ENCODE results near the gene ZEB2. TPM values are rescaled to one million over a fixed set of nuclear protein-coding genes. Genes with fewer than 3 reads are reported as not detected.

ZEB2 gene
- total and polyA plus RNA-seq, 2 donors (not counting 3 experiments of a cell fraction or from before 2014, with no cell fraction given) = 17.9 to 49.6 TPM

DNA sequence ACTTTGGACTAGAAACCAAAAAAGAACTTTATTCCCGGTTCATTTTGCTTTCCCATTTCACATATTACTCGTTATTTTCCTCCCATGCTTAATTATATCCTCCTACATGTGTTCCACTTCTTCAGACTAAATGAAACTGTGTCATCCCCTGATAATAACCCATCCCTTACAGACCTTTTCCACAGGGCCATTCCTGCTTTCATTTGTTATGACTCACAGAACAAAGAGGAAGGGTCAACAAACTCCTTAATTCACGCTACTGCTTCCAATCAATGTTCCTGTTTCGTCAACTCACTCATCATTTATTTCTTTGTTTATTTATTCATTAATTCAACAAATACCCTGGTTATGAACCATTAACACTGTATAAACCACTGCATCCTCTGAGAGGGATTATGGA, 104.5 kb downstream of the ZEB2 start:
- Histone ChIP-seq H3K27me3 (ENCODE audit: control insufficient read depth in 2 of 2, insufficient read depth in 2 of 2, low read length in 2 of 2) (no peaks in the 10 kb centered on the region), H4K20me1 (replicated peaks; ENCODE audit: control insufficient read depth, extremely low read depth, insufficient read depth, low read length) (no peaks in the 10 kb centered on the region), H3K9ac (replicated peaks; ENCODE audit: extremely low read depth, insufficient read depth, low read length) (no peak overlapping the region), H3K79me2 (ENCODE audit: control insufficient read depth, insufficient read depth, low read length) (no peaks in the 10 kb centered on the region), H3K4me3 (replicated peaks in 1 of 3; ENCODE audit: insufficient read depth in 1 of 3, low read depth in 1 of 3, low read length in 3 of 3) (no peak overlapping the region), H3K4me1 (ENCODE audit: control insufficient read depth, extremely low read depth, insufficient read depth, low read length) (no peaks in the 10 kb centered on the region), H3K27ac (ENCODE audit: insufficient read depth, low read depth, low read length) (no peak overlapping the region), H2AFZ (ENCODE audit: low read depth, low read length) (no peak overlapping the region), H3K4me2 (ENCODE audit: insufficient read depth, low read length) (no peak overlapping the region), H3K9me1 (replicated peaks; ENCODE audit: control insufficient read depth, extremely low read depth, insufficient read depth, low read length) (no peaks in the 10 kb centered on the region), H3K9me3 (replicated peaks; ENCODE audit: control insufficient read depth, insufficient read depth, low read length) (no peaks in the 10 kb centered on the region), H3K36me3 (ENCODE audit: control insufficient read depth in 2 of 2, extremely low read depth in 1 of 2, insufficient read depth in 2 of 2, low read length in 2 of 2) (no peaks in the 10 kb centered on the region)
- no peak for TF ChIP-seq MAX (IDR thresholded peaks at IDR 0.05; ENCODE audit: insufficient read depth, insufficient read length)
- no peak for TF ChIP-seq FOS (IDR thresholded peaks at IDR 0.05; ENCODE audit: borderline replicate concordance, insufficient read depth, low read length)
- no peak for TF ChIP-seq MYC (IDR thresholded peaks at IDR 0.05; ENCODE audit: low read depth, low read length)
- TF ChIP-seq JUN (IDR thresholded peaks at IDR 0.05; ENCODE audit: borderline replicate concordance, insufficient read depth, insufficient read length, low read depth) = no peak
- no peak for TF ChIP-seq CTCF (IDR thresholded peaks at IDR 0.05; ENCODE audit: extremely low read depth in 1 of 2, insufficient read depth in 1 of 2, low read depth in 1 of 2, low read length in 2 of 2)
- DNase-seq (ENCODE audit: low read depth, low spot score) (no peak), FAIRE-seq (no peak)
- no TSS peak for BruUV-seq (replicated peaks)
- POLR2A ChIA-PET = no interaction called here
- dilution Hi-C loops (cut with MboI; ENCODE audit: extremely low pct_ligation_motif_present, low sequenced_read_pairs) (no loop called here), intact Hi-C loops (cut with micrococcal nuclease) (no loop called here)
- CTCF ChIA-PET = no interaction called here

DNA sequence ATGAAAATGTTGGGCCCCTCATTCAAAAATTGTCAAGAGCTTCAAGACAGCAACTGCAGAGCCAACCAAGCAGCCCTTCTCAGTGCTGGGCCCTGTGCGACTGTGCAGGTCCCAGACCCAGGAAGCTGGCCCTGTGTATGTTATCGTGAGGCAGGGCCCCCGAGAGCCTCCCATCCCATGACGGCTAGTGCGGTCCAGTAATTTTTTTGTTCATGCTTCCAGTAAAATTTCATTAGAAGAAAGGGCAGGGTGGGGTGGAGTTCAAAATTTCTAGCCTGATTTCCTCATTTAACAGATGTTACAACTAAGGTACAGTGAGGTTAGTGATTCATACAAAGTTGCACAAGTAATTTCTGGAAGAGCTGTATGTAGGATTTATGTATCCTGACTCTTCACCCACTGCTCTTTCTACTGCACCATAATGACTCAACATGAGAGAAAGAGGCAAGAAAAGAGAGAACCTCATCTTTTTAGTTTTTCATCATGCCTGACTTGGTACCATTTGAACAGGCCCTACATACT, 105.5 kb downstream of the ZEB2 start:
- H3K4me3 ChIP-seq (replicated peaks in 1 of 3; ENCODE audit: insufficient read depth in 1 of 3, low read depth in 1 of 3, low read length in 3 of 3) = no peak overlapping the region
- BruUV-seq (replicated peaks) = no TSS peak
- no peaks in the 10 kb centered on the region for H3K9me3 ChIP-seq (replicated peaks; ENCODE audit: control insufficient read depth, insufficient read depth, low read length)
- ChIA-PET CTCF (no interaction called here), POLR2A (no interaction called here)
- H3K36me3 ChIP-seq (ENCODE audit: control insufficient read depth in 2 of 2, extremely low read depth in 1 of 2, insufficient read depth in 2 of 2, low read length in 2 of 2) = no peaks in the 10 kb centered on the region
- no peak overlapping the region for H3K9ac ChIP-seq (replicated peaks; ENCODE audit: extremely low read depth, insufficient read depth, low read length)
- TF ChIP-seq GATA2 (IDR thresholded peaks at IDR 0.05; ENCODE audit: insufficient read depth, insufficient read length, low read depth, low read length) (no peak), MYC (IDR thresholded peaks at IDR 0.05; ENCODE audit: low read depth, low read length) (no peak), POLR2AphosphoS5 (IDR thresholded peaks at IDR 0.05; ENCODE audit: insufficient read depth, low read depth, low read length) (no peak), MAX (IDR thresholded peaks at IDR 0.05; ENCODE audit: insufficient read depth, insufficient read length) (no peak), JUN (IDR thresholded peaks at IDR 0.05; ENCODE audit: borderline replicate concordance, insufficient read depth, insufficient read length, low read depth) (no peak)
- no peaks in the 10 kb centered on the region for H3K27me3 ChIP-seq (ENCODE audit: control insufficient read depth in 2 of 2, insufficient read depth in 2 of 2, low read length in 2 of 2)
- DNase-seq (ENCODE audit: low read depth, low spot score) (no peak), FAIRE-seq (no peak)
- H4K20me1 ChIP-seq (replicated peaks; ENCODE audit: control insufficient read depth, extremely low read depth, insufficient read depth, low read length) = no peaks in the 10 kb centered on the region
- intact Hi-C loops (cut with micrococcal nuclease) (no loop called here), dilution Hi-C loops (cut with MboI; ENCODE audit: extremely low pct_ligation_motif_present, low sequenced_read_pairs) (no loop called here)
- H3K27ac ChIP-seq (ENCODE audit: insufficient read depth, low read depth, low read length) = no peak overlapping the region
- no peaks in the 10 kb centered on the region for H3K79me2 ChIP-seq (ENCODE audit: control insufficient read depth, insufficient read depth, low read length)
- H2AFZ ChIP-seq (ENCODE audit: low read depth, low read length) = no peak overlapping the region
- H3K4me2 ChIP-seq (ENCODE audit: insufficient read depth, low read length) = no peak overlapping the region
- H3K9me1 ChIP-seq (replicated peaks; ENCODE audit: control insufficient read depth, extremely low read depth, insufficient read depth, low read length) = no peaks in the 10 kb centered on the region
- H3K4me1 ChIP-seq (ENCODE audit: control insufficient read depth, extremely low read depth, insufficient read depth, low read length) = no peaks in the 10 kb centered on the region

All from endothelial cell of umbilical vein (primary cell).